Ectodermal cell (in vitro differentiated cells): ENCODE data around the gene PPL.
"Not testable (repeated sequence)": the region's sequence is repeated elsewhere in the genome, so short reads cannot be mapped to it uniquely, and the experiment has no call there.

ENCODE experiments used
- H3K27ac ChIP-seq: 2 replicates; pipeline ENCODE4 v1.7.0; 2013; ENCODE audit warnings: mild to moderate bottlenecking, low read depth, low read length; ENCODE audit not compliant: insufficient read depth, poor library complexity, severe bottlenecking
- H3K27me3 ChIP-seq: 2 replicates; pipeline ENCODE4 v1.7.0; 2013; ENCODE audit warnings: mild to moderate bottlenecking, low read length; ENCODE audit not compliant: insufficient read depth, control insufficient read depth, poor library complexity, severe bottlenecking
- H3K36me3 ChIP-seq: one replicate; pipeline ENCODE4 v1.7.0; 2013; ENCODE audit warnings: low read length; ENCODE audit not compliant: control insufficient read depth, insufficient read depth
- H3K4me1 ChIP-seq: one replicate; pipeline ENCODE4 v1.7.0; 2013; ENCODE audit warnings: low read length; ENCODE audit not compliant: control insufficient read depth, insufficient read depth
- H3K4me3 ChIP-seq: 2 replicates; pipeline ENCODE4 v1.7.0; 2013; ENCODE audit warnings: low read depth, low read length, control low read depth; ENCODE audit not compliant: insufficient read depth
- H3K9me3 ChIP-seq: 2 replicates; pipeline ENCODE4 v1.7.0; 2013; ENCODE audit warnings: mild to moderate bottlenecking, low read length, moderate library complexity; ENCODE audit not compliant: control insufficient read depth
- WGBS, 2 experiments: methylation state at CpG; one replicate each; pipeline ENCODE4 v1.1.7; 2013; ENCODE audit warnings: missing lambda C conversion rate in 2 of 2; 5-methylcytosine and 5-hydroxymethylcytosine counted together

PPL gene

GRCh38 chr16:4957720-4958509, 21.0 kb upstream of the PPL start, which contains the start of gene SEC14L5:
Gene SEC14L5 (plus strand): TSS chr16:4958330. CDS start chr16:4959324, 994 bp downstream.
- Histone ChIP-seq H3K4me1 (no peaks in the 10 kb centered on the region), H3K9me3 (no peaks in the 10 kb centered on the region), H3K4me3 (peak within 1 kb of the TSS; percentile 60), H3K27me3 (peaks cover 20% of the 10 kb centered on the region), H3K36me3 (no peaks in the 10 kb centered on the region), H3K27ac (no peak within 1 kb of the TSS)
- WGBS, 2 experiments, result 2% methylated on average over 56 of the region's 56 CpGs

- 55 to 59% methylated on average over 10 of the region's 10 CpGs for WGBS, 2 experiments
- Histone ChIP-seq H3K27ac (no peak overlapping the region), H3K36me3 (no peaks in the 10 kb centered on the region), H3K4me1 (no peaks in the 10 kb centered on the region), H3K4me3 (peak overlapping the region; percentile 60), H3K9me3 (no peaks in the 10 kb centered on the region), H3K27me3 (peaks cover 20% of the 10 kb centered on the region)
Observed at GRCh38 chr16:4957420-4957719, 20.4 kb upstream of the PPL start.

GRCh38 chr16:4954714-4955113, 17.8 kb upstream of the PPL start:
- Histone ChIP-seq H3K4me3 (no peak overlapping the region), H3K27ac (no peak overlapping the region), H3K27me3 (peaks cover 12% of the 10 kb centered on the region), H3K4me1 (no peaks in the 10 kb centered on the region), H3K9me3 (no peaks in the 10 kb centered on the region), H3K36me3 (no peaks in the 10 kb centered on the region)
- WGBS, 2 experiments, result 89 to 98% methylated on average over 1 of the region's 1 CpG

GRCh38 chr16:4951583-4951982, 14.6 kb upstream of the PPL start:
- peaks cover 14% of the 10 kb centered on the region for H3K4me1 ChIP-seq
- H3K9me3 ChIP-seq, H3K36me3 ChIP-seq, H3K27ac ChIP-seq, H3K27me3 ChIP-seq, H3K4me3 ChIP-seq: not testable (repeated sequence)
- 94 to 96% methylated on average over 2 to 3 of the region's 3 CpGs for WGBS, 2 experiments

GRCh38 chr16:4949986-4950385, 13.0 kb upstream of the PPL start:
- Histone ChIP-seq H3K4me1 (peaks cover 14% of the 10 kb centered on the region), H3K27me3 (no peaks in the 10 kb centered on the region)
- WGBS, 2 experiments, result 75 to 76% methylated on average over 10 of the region's 10 CpGs

GRCh38 chr16:4948903-4949766, 12.2 kb upstream of the PPL start:
- H3K4me3 ChIP-seq, result no peak overlapping the region
- no peak overlapping the region for H3K27ac ChIP-seq
- H3K4me1 ChIP-seq, result peaks cover 22% of the 10 kb centered on the region
- 64 to 66% methylated on average over 16 of the region's 16 CpGs for WGBS, 2 experiments
- no peaks in the 10 kb centered on the region for H3K27me3 ChIP-seq
- no peaks in the 10 kb centered on the region for H3K36me3 ChIP-seq
- H3K9me3 ChIP-seq, result no peaks in the 10 kb centered on the region

More at GRCh38 chr16:4949986-4950385, 13.0 kb upstream of the PPL start:
- H3K4me3 ChIP-seq, result no peak overlapping the region
- no peak overlapping the region for H3K27ac ChIP-seq
- no peaks in the 10 kb centered on the region for H3K36me3 ChIP-seq
- H3K9me3 ChIP-seq, result no peaks in the 10 kb centered on the region

GRCh38 chr16:4947722-4948503, 11.0 kb upstream of the PPL start:
- Histone ChIP-seq H3K27ac (peak overlapping the region; percentile 93), H3K4me3 (no peak overlapping the region), H3K4me1 (peaks cover 34% of the 10 kb centered on the region), H3K9me3 (no peaks in the 10 kb centered on the region), H3K27me3 (no peaks in the 10 kb centered on the region), H3K36me3 (no peaks in the 10 kb centered on the region)
- 25 to 35% methylated on average over 16 of the region's 16 CpGs for WGBS, 2 experiments

GRCh38 chr16:4946917-4947316, 10.0 kb upstream of the PPL start:
- Histone ChIP-seq H3K36me3 (no peaks in the 10 kb centered on the region), H3K27me3 (no peaks in the 10 kb centered on the region), H3K4me3 (no peak overlapping the region), H3K9me3 (no peaks in the 10 kb centered on the region), H3K27ac (no peak overlapping the region), H3K4me1 (peaks cover 40% of the 10 kb centered on the region)

- Histone ChIP-seq H3K9me3 (no peaks in the 10 kb centered on the region), H3K36me3 (no peaks in the 10 kb centered on the region), H3K27ac (no peak overlapping the region), H3K27me3 (no peaks in the 10 kb centered on the region), H3K4me3 (no peak overlapping the region), H3K4me1 (peaks cover 40% of the 10 kb centered on the region)
- 82 to 84% methylated on average over 11 of the region's 11 CpGs for WGBS, 2 experiments
Observed at GRCh38 chr16:4945560-4946502, 8.9 kb upstream of the PPL start.
